Activated gamma-delta T cell treated with anti-CD3 and anti-CD28 coated beads, Interleukin-2, amount 50 U/mL, for 16 hours (primary cell): Measurements from ENCODE around the gene MBTD1.

Experiments used
- DNase-seq: peaks from one replicate; pipeline ENCODE4 v3.0.0-alpha.2; 2020; ENCODE audit warnings: low read depth

The MBTD1 gene

DNA sequence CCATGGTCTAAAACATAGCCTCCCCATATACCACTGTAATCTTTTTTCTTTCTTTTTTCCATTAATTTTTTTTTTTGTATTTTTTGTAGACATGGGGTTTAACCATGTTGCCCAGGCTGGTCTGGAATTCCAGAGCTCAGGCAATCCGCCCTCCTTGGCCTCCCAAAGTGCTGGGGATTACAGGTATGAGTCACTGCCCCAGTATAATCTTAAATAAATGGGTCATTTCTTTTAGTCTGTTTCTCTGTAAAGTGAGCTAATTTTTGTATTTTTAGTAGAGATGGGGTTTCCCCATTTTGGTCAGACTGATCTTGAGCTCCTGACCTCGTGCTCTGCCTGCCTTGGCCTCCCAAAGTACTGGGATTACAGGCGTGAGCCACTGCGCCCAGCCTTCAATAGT is 112.2 kb downstream of the MBTD1 start:
- no peak for DNase-seq

DNA sequence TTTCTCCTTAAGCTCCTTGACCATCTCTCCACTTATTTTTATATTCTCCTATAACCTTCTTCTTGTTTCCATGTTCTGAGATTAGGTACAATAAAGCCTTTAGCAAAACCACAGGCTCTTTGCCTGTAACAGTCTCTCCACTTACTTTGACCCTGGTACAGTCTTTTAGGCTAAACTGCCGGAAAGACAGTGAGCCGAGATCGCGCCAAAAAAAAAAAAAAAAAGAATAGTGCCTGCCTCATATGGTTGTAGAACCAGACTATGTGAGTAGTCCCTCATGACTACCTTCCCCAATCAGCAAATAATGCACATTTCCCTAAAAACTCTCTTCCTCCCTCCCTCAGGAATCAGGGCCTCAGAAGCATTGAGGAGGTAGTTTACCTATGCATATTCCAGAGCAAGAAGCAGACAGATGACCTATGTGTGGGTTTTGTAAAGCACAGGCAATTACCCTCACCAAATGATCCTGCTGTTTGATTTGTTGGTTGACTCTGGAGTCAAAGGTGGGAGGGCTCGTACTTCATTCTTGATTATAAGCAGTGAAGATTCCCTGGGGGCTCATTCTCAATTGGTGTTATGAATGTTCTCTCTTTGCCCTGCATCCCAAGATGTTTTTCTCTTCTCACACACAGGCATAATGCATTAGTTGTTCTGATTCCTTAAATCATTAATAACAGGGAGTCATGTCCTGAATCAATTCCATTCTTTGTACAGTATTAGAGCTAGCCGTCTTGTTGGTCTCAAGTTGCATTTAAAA is 115.4 kb downstream of the MBTD1 start:
- no peak for DNase-seq

DNA sequence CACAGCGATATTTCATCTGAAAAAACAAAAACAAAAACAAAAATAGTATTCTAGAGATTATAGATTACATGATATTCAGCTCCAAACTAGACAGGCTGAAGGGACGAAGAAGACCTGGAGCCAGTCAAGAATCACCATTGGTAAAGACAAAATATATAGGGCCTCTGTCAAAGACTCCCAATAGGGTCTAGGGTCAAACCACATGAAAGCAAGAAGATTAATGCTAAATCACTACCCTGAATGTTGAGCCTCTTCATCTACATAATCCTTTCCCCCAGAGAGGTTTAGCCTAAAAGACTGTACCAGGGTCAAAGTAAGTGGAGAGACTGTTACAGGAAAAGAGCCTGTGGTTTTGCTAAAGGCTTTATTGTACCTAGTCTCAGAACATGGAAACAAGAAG is 117.3 kb downstream of the MBTD1 start:
- DNase-seq, result no peak

DNA sequence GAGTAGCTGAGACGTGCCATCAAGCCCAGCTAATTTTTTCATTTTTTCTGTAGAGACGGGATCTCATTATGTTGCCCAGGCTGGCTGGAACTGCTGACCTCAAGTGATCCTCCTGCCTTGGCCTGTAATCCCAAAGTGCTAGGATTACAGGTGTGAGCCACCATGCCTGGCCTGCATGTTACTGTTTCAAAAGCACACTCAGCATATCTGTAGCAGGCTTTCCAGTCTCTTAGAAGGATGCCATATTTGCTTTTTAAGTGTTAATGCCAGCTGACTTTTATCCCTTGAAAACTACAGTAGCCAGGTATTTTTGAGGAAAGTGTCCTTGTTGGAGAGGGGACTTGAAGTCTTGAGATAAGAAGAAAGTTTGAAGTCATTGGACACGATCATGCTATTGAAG is 123.9 kb downstream of the MBTD1 start:
- DNase-seq, result no peak

DNA sequence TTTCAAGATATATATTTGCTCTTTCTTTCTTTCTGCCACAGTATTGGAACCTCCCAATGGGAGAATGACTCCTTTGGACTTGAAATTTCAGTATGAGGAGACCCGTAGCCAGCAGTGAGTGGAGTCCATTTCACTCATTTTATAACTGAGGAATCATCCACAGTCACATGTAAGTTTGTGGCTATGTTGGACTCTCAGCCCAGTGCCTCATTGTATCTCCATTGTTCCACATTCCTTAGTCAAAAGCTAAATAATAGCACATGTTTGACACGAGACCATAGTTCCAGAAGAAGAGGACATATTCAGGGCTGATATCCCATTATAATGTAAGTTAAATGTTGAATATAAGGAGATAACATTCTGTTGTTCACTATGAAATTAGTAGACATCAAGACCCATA is 126.5 kb downstream of the MBTD1 start:
- DNase-seq, result no peak

DNA sequence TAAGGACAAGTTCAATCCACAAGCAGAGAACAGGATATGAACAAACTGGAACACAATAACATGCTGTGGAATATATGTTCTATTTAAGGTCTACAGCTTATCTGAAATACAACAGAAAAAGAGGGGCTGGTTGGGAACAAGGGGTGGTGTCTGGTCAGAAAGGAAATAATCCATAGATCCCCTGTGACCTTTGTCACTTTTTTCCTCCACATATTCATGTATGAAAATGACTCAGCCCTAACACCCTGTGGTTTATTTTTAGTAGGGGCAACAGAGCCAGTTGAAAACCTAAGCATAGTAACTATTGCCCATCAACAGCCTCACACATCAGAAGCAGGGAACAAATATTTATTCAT is 126.9 kb downstream of the MBTD1 start:
- no peak for DNase-seq

DNA sequence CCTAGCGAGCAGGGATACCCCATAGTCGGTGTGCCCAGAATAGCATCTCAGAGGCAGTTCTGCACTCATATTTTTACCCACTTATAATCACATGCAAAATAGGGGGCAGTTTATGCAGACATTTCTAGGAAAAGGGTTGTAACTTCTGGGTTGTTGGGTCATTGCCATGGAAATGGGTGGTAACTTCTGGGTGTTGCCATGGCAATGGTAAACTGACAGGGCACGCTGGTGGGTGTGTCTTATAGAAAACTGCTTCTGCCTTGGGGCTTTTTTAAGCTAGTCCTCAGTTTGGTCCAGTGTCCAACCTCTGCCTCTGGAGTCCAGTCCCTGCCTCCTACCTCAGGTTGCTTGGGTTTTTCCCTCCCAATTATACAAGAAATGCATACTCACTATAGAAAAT is 131.8 kb downstream of the MBTD1 start:
- DNase-seq, result no peak
